ENCODE results near the gene NCKAP5.

- no peak for TF ChIP-seq CTCF (IDR thresholded peaks at IDR 0.05)
- TF ChIP-seq RFX5 (IDR thresholded peaks at IDR 0.05) = no peak
- TF ChIP-seq, protein P1, sequence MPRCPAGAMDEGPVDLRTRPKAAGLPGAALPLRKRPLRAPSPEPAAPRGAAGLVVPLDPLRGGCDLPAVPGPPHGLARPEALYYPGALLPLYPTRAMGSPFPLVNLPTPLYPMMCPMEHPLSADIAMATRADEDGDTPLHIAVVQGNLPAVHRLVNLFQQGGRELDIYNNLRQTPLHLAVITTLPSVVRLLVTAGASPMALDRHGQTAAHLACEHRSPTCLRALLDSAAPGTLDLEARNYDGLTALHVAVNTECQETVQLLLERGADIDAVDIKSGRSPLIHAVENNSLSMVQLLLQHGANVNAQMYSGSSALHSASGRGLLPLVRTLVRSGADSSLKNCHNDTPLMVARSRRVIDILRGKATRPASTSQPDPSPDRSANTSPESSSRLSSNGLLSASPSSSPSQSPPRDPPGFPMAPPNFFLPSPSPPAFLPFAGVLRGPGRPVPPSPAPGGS (IDR thresholded peaks at IDR 0.05) = no peak
- no peak for TF ChIP-seq POLR2A (IDR thresholded peaks at IDR 0.05; ENCODE audit: low read length)
- TF ChIP-seq SMC3 (IDR thresholded peaks at IDR 0.05) = no peak
- no peak for TF ChIP-seq EP300 (IDR thresholded peaks at IDR 0.05)
- no peak for TF ChIP-seq MYC (IDR thresholded peaks at IDR 0.05; ENCODE audit: borderline replicate concordance, low read length)
- TF ChIP-seq, protein P2, sequence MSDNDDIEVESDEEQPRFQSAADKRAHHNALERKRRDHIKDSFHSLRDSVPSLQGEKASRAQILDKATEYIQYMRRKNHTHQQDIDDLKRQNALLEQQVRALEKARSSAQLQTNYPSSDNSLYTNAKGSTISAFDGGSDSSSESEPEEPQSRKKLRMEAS (IDR thresholded peaks at IDR 0.05) = no peak
- no peak for TF ChIP-seq CEBPB (IDR thresholded peaks at IDR 0.05)
Measured at GRCh38 chr2:132929786-132930185, 638.5 kb downstream of the NCKAP5 start.

Data from A549 (cell line).